Upper lobe of left lung (tissue), 6 donors: ENCODE data around the gene DMAC1. TPM values are rescaled to one million over a fixed set of nuclear protein-coding genes. Genes with fewer than 3 reads are reported as not detected.

Source experiments
- ATAC-seq, 2 donors: fragments of 200-7000 bp; cut with Tn5 transposase; one replicate each; pipeline ENCODE4 v1.9.1; 2022; ENCODE audit warnings: mild to moderate bottlenecking in 2 of 2, moderate library complexity in 2 of 2; ENCODE audit not compliant: low FRiP score in 2 of 2
- DNase-seq, 2 donors: peaks; one replicate each; pipeline ENCODE4 v3.0.0-alpha.2; 2019 to 2020
- H3K27ac ChIP-seq, 4 donors: fragments of 200-600 bp; sonication (generic); one replicate each; pipeline ENCODE4 v1.5.1; 2016 to 2019
- H3K27me3 ChIP-seq, 4 donors: fragments of 200-600 bp; sonication (generic); one replicate each; pipeline ENCODE4 v1.5.1; 2017 to 2019
- H3K36me3 ChIP-seq, 4 donors: fragments of 200-600 bp; sonication (generic); one replicate each; pipeline ENCODE4 v1.5.1; 2016 to 2019
- H3K4me1 ChIP-seq, 4 donors: fragments of 200-600 bp; sonication (generic); one replicate each; pipeline ENCODE4 v1.5.1; 2018 to 2019
- H3K4me3 ChIP-seq, 4 donors: fragments of 200-600 bp; sonication (generic); one replicate each; pipeline ENCODE4 v1.5.1; 2017 to 2019; ENCODE audit warnings: mild to moderate bottlenecking in 2 of 4, moderate library complexity in 1 of 4
- H3K9me3 ChIP-seq, 4 donors: fragments of 200-600 bp; sonication (generic); one replicate each; pipeline ENCODE4 v1.5.1; 2018 to 2019
- EP300 ChIP-seq, 4 donors: sonication (generic); formaldehyde crosslinking; IDR thresholded peaks; one replicate each; pipeline ENCODE4 v1.5.1; 2017; ENCODE audit warnings: antibody characterized with exemption in 4 of 4, control low read depth in 2 of 4
- POLR2A ChIP-seq, 4 donors: fragments of 450-650 bp; IDR thresholded peaks; one replicate each; pipeline ENCODE4 v1.5.1; 2016 to 2017; ENCODE audit warnings: antibody characterized with exemption in 4 of 4, mild to moderate bottlenecking in 2 of 4
- POLR2AphosphoS5 ChIP-seq, 2 donors: sonication (generic); formaldehyde crosslinking; IDR thresholded peaks; one replicate each; pipeline ENCODE4 v1.5.1; 2017; ENCODE audit warnings: antibody characterized with exemption in 2 of 2
- WGBS, 2 donors: methylation state at CpG; one replicate each; pipeline ENCODE4 v1.1.5; 2017 to 2018; 5-methylcytosine and 5-hydroxymethylcytosine counted together
- total RNA-seq, 6 donors: library from RNA; depleted of rRNA in 4 of 6; stranded (reverse); fragments of >200 nt in 4 of 6; gene quantifications; one replicate each; pipeline versions ENCODE4 v1.1.0 to v1.2.1, GENCODE V29; 2016 to 2021
- TF ChIP-seq, protein P1 (sequence below), 6 experiments: fragments of 450-650 bp in 4 of 6; fragments of 200-600 bp in 2 of 6; sonication (generic) in 2 of 6; IDR thresholded peaks; one replicate each; pipeline ENCODE4 v1.5.1; 2016 to 2019; ENCODE audit warnings: antibody characterized with exemption in 6 of 6
- donor health status: DM: no; HTN: no; CAD: no; lungs with moderate emphysema.
- donor health status: DM: no; HTN: yes; CAD: no; lungs with severe emphysema.

The DMAC1 gene
- total RNA-seq, 6 donors from 2014 or later: 5.9 to 37.4 (median 10.9) TPM

- no peak for DNase-seq
- H3K27me3 ChIP-seq: no peaks in the 10 kb centered on the region
- H3K4me1 ChIP-seq: no peaks in the 10 kb centered on the region
- H3K9me3 ChIP-seq: no peaks in the 10 kb centered on the region
- no peak overlapping the region for H3K4me3 ChIP-seq
- H3K27ac ChIP-seq: no peak overlapping the region
- WGBS, 2 donors: 55 to 60% methylated on average over 2 of the region's 2 CpGs
- no peak for TF ChIP-seq EP300 (IDR thresholded peaks at IDR 0.05)
- TF ChIP-seq POLR2A (IDR thresholded peaks at IDR 0.05): no peak
- no peak for TF ChIP-seq POLR2AphosphoS5 (IDR thresholded peaks at IDR 0.05)
- TF ChIP-seq, protein P1, sequence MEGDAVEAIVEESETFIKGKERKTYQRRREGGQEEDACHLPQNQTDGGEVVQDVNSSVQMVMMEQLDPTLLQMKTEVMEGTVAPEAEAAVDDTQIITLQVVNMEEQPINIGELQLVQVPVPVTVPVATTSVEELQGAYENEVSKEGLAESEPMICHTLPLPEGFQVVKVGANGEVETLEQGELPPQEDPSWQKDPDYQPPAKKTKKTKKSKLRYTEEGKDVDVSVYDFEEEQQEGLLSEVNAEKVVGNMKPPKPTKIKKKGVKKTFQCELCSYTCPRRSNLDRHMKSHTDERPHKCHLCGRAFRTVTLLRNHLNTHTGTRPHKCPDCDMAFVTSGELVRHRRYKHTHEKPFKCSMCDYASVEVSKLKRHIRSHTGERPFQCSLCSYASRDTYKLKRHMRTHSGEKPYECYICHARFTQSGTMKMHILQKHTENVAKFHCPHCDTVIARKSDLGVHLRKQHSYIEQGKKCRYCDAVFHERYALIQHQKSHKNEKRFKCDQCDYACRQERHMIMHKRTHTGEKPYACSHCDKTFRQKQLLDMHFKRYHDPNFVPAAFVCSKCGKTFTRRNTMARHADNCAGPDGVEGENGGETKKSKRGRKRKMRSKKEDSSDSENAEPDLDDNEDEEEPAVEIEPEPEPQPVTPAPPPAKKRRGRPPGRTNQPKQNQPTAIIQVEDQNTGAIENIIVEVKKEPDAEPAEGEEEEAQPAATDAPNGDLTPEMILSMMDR (IDR thresholded peaks at IDR 0.05): no peak
- no peak for ATAC-seq
- H3K36me3 ChIP-seq: no peaks in the 10 kb centered on the region
Observed at GRCh38 chr9:7834531-7834930, 35.0 kb upstream of the DMAC1 start.

DNA sequence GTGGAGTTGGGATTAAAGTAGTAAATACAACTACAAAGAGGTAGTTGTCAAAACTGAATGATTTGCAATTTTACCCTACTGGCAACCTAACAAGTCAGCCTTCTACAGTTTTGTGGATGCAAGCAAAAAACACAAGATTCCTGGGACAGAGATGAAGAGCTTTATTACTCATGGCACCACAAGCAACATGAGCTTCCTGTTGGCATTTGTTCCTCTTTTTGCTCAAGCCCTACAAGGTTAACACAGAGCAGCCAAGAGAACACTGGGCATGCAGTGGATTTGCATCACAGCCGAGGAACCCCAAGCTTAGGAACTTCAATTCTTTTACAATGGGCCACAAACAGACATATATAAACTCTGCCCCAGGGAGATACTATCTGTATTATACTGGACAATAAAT lies 28.8 kb upstream of the DMAC1 start:
- Histone ChIP-seq H3K36me3 (no peaks in the 10 kb centered on the region), H3K27me3 (no peaks in the 10 kb centered on the region), H3K4me1 (no peaks in the 10 kb centered on the region), H3K9me3 (no peaks in the 10 kb centered on the region), H3K27ac (no peak overlapping the region), H3K4me3 (no peak overlapping the region)
- 66 to 67% methylated on average over 1 of the region's 1 CpG for WGBS, 2 donors
- ATAC-seq (peak in 1 of 2 donors; percentile 56), DNase-seq (no peak)
- TF ChIP-seq POLR2A (IDR thresholded peaks at IDR 0.05): no peak
- TF ChIP-seq, protein P1 (IDR thresholded peaks at IDR 0.05): no peak
- no peak for TF ChIP-seq EP300 (IDR thresholded peaks at IDR 0.05)
- TF ChIP-seq POLR2AphosphoS5 (IDR thresholded peaks at IDR 0.05): no peak

DNA sequence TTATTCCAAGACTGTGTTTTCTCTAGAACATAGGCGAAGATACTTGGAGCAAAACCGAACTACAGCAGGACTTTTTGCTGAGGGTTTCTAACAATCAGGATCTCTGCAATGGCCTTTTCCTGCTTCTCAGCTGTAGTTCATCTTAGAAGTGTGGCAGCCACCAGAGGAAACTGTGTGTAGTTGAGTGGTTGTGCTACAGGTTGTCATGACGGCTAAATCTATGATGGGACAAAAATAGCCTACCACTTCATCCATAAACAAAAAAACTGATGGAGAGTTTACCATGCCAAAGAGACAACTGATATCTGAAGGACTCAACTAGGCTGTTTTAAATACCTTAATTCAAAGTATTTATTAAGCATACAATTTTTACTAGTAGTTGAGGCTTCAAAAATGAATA lies 28.2 kb upstream of the DMAC1 start:
- Histone ChIP-seq H3K4me3 (no peak overlapping the region), H3K36me3 (no peaks in the 10 kb centered on the region), H3K9me3 (no peaks in the 10 kb centered on the region), H3K27me3 (no peaks in the 10 kb centered on the region), H3K27ac (peak overlapping the region in 1 of 4 donors; percentile 6), H3K4me1 (no peaks in the 10 kb centered on the region)
- 87 to 97% methylated on average over 3 of the region's 3 CpGs for WGBS, 2 donors
- no peak for DNase-seq
- TF ChIP-seq POLR2AphosphoS5 (IDR thresholded peaks at IDR 0.05) (no peak), POLR2A (IDR thresholded peaks at IDR 0.05) (no peak), EP300 (IDR thresholded peaks at IDR 0.05) (no peak)
- TF ChIP-seq, protein P1 (IDR thresholded peaks at IDR 0.05): no peak
- ATAC-seq: no peak

- no peak overlapping the region for H3K4me3 ChIP-seq
- no peak for ATAC-seq
- WGBS, 2 donors: 71 to 72% methylated on average over 2 of the region's 2 CpGs
Observed at GRCh38 chr9:7827056-7827455, 27.5 kb upstream of the DMAC1 start.

GRCh38 chr9:7823651-7824050 lies 24.1 kb upstream of the DMAC1 start:
- no peaks in the 10 kb centered on the region for H3K9me3 ChIP-seq
- no peak overlapping the region for H3K4me3 ChIP-seq
- no peak for DNase-seq
- TF ChIP-seq EP300 (IDR thresholded peaks at IDR 0.05): no peak
- TF ChIP-seq, protein P1 (IDR thresholded peaks at IDR 0.05): no peak
- TF ChIP-seq POLR2A (IDR thresholded peaks at IDR 0.05): no peak
- no peak for TF ChIP-seq POLR2AphosphoS5 (IDR thresholded peaks at IDR 0.05)
- H3K4me1 ChIP-seq: no peaks in the 10 kb centered on the region
- no peaks in the 10 kb centered on the region for H3K27me3 ChIP-seq
- H3K36me3 ChIP-seq: no peaks in the 10 kb centered on the region
- ATAC-seq: no peak
- WGBS, 2 donors: 94% methylated on average over 5 of the region's 5 CpGs
- no peak overlapping the region for H3K27ac ChIP-seq

More at GRCh38 chr9:7827056-7827455, 27.5 kb upstream of the DMAC1 start:
- Histone ChIP-seq H3K27ac (no peak overlapping the region), H3K36me3 (no peaks in the 10 kb centered on the region), H3K4me1 (no peaks in the 10 kb centered on the region), H3K9me3 (no peaks in the 10 kb centered on the region), H3K27me3 (no peaks in the 10 kb centered on the region)
- DNase-seq: no peak
- TF ChIP-seq POLR2AphosphoS5 (IDR thresholded peaks at IDR 0.05) (no peak), EP300 (IDR thresholded peaks at IDR 0.05) (no peak), POLR2A (IDR thresholded peaks at IDR 0.05) (no peak)
- TF ChIP-seq, protein P1 (IDR thresholded peaks at IDR 0.05): no peak
